ENCODE measurements around the gene CHST3.
"Not testable (repeated sequence)": the region's sequence is repeated elsewhere in the genome, so short reads cannot be mapped to it uniquely, and the experiment has no call there.

Gene CHST3

GRCh38 chr10:71952745-71953144 is 11.4 kb upstream of the CHST3 start:
- no peak for DNase-seq

GRCh38 chr10:71957546-71958275 is 6.5 kb upstream of the CHST3 start:
- no peak for DNase-seq

- DNase-seq, result no peak
Observed at GRCh38 chr10:71959526-71959925, 4.7 kb upstream of the CHST3 start.

- DNase-seq, result no peak
Observed at GRCh38 chr10:71961831-71962230, 2.4 kb upstream of the CHST3 start.

- no peak for DNase-seq
Observed at GRCh38 chr10:71962901-71963300, 1.3 kb upstream of the CHST3 start.

GRCh38 chr10:71963351-71964097 is 671 bp upstream of the CHST3 start:
- DNase-seq, result no peak

- no peak for DNase-seq
Observed at GRCh38 chr10:71964743-71965515, 734 bp downstream of the CHST3 start.

- DNase-seq, result no peak
Observed at GRCh38 chr10:71965623-71966022, 1.4 kb downstream of the CHST3 start.

- no peak for DNase-seq
Observed at GRCh38 chr10:71966046-71967004, 2.1 kb downstream of the CHST3 start.

- not testable (repeated sequence) for DNase-seq
Observed at GRCh38 chr10:71967958-71968357, 3.8 kb downstream of the CHST3 start.

GRCh38 chr10:71968553-71969474 is 4.6 kb downstream of the CHST3 start:
- no peak for DNase-seq

GRCh38 chr10:71969929-71970328 is 5.7 kb downstream of the CHST3 start:
- DNase-seq, result no peak

- DNase-seq, result no peak
Observed at GRCh38 chr10:71970331-71970730, 6.1 kb downstream of the CHST3 start.

- DNase-seq, result no peak
Observed at GRCh38 chr10:71970869-71971268, 6.7 kb downstream of the CHST3 start.

- DNase-seq, result no peak
Observed at GRCh38 chr10:71971311-71971731, 7.1 kb downstream of the CHST3 start.

- no peak for DNase-seq
Observed at GRCh38 chr10:71971769-71972555, 7.8 kb downstream of the CHST3 start.

- no peak for DNase-seq
Observed at GRCh38 chr10:71972746-71973695, 8.8 kb downstream of the CHST3 start.

- no peak for DNase-seq
Observed at GRCh38 chr10:71973777-71974488, 9.7 kb downstream of the CHST3 start.

Data from activated effector memory CD4-positive, alpha-beta T cell treated with Interleukin-2 at 50 U/mL for 16 hours (primary cell).